Measurements from ENCODE around the gene RBM39.

The RBM39 gene

DNA sequence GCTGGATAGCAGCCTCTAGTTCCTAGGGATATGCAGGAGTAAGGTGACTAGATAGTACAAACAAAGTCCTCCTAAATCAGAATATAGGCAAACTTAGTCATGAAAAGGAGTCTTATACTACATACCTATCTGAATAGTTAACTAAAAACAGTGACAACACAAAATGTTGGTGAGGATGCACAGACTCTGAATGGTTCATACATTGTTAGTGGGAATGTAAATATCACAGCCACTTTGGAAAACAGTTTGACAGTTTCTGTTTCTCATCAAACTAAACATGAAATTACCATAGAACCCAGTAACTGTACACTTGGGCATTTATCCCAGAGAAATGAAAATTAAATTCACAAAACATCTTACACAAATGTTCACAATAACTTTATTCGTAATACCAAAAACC lies 60.1 kb downstream of the RBM39 start:
- DNase-seq (ENCODE audit: low spot score), result no peak
- in situ Hi-C loops (cut with MboI; ENCODE audit: low sequenced_read_pairs, unreplicated experiment), result no loop called here
- TF ChIP-seq, protein P1, sequence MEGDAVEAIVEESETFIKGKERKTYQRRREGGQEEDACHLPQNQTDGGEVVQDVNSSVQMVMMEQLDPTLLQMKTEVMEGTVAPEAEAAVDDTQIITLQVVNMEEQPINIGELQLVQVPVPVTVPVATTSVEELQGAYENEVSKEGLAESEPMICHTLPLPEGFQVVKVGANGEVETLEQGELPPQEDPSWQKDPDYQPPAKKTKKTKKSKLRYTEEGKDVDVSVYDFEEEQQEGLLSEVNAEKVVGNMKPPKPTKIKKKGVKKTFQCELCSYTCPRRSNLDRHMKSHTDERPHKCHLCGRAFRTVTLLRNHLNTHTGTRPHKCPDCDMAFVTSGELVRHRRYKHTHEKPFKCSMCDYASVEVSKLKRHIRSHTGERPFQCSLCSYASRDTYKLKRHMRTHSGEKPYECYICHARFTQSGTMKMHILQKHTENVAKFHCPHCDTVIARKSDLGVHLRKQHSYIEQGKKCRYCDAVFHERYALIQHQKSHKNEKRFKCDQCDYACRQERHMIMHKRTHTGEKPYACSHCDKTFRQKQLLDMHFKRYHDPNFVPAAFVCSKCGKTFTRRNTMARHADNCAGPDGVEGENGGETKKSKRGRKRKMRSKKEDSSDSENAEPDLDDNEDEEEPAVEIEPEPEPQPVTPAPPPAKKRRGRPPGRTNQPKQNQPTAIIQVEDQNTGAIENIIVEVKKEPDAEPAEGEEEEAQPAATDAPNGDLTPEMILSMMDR (IDR thresholded peaks at IDR 0.05; ENCODE audit: borderline replicate concordance, control extremely low read depth, extremely low read depth, insufficient read depth, missing control alignments), result no peak

GRCh38 chr20:35680452-35681183 lies 61.4 kb downstream of the RBM39 start:
- TF ChIP-seq, protein P1 (IDR thresholded peaks at IDR 0.05; ENCODE audit: borderline replicate concordance, control extremely low read depth, extremely low read depth, insufficient read depth, missing control alignments), result no peak
- DNase-seq (ENCODE audit: low spot score), result no peak
- in situ Hi-C loops (cut with MboI; ENCODE audit: low sequenced_read_pairs, unreplicated experiment), result no loop called here

DNA sequence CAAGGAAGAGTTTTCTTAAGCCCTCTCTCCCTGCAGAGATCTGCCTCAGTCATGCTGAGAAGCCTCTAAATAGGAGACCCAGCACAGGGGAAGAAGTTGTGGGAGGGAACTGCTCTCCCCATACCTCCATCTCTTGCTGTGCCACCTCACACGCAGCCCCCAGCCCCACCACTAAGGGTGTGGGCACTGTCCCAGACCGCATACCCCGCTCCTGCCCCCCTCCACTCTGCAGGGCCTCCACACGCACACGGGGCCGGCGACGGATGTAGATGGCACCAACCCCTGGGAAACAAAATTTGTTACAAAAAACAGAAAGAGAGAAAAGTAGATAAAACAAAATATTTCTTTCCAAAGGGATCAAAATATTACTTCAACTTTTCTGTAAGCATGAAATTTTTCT lies 67.1 kb downstream of the RBM39 start:
- DNase-seq (ENCODE audit: low spot score), result no peak
- TF ChIP-seq, protein P1 (IDR thresholded peaks at IDR 0.05; ENCODE audit: borderline replicate concordance, control extremely low read depth, extremely low read depth, insufficient read depth, missing control alignments), result no peak
- in situ Hi-C loops (cut with MboI; ENCODE audit: low sequenced_read_pairs, unreplicated experiment), result no loop called here

- in situ Hi-C loops (cut with MboI; ENCODE audit: low sequenced_read_pairs, unreplicated experiment), result no loop called here
- DNase-seq (ENCODE audit: low spot score), result no peak
- TF ChIP-seq, protein P1 (IDR thresholded peaks at IDR 0.05; ENCODE audit: borderline replicate concordance, control extremely low read depth, extremely low read depth, insufficient read depth, missing control alignments), result no peak
These were observed 68.2 kb downstream of the RBM39 start for GRCh38 chr20:35673884-35674283.

- in situ Hi-C loops (cut with MboI; ENCODE audit: low sequenced_read_pairs, unreplicated experiment), result no loop called here
- TF ChIP-seq, protein P1 (IDR thresholded peaks at IDR 0.05; ENCODE audit: borderline replicate concordance, control extremely low read depth, extremely low read depth, insufficient read depth, missing control alignments), result no peak
- DNase-seq (ENCODE audit: low spot score), result no peak
These were observed 72.4 kb downstream of the RBM39 start for GRCh38 chr20:35669681-35670080.

DNA sequence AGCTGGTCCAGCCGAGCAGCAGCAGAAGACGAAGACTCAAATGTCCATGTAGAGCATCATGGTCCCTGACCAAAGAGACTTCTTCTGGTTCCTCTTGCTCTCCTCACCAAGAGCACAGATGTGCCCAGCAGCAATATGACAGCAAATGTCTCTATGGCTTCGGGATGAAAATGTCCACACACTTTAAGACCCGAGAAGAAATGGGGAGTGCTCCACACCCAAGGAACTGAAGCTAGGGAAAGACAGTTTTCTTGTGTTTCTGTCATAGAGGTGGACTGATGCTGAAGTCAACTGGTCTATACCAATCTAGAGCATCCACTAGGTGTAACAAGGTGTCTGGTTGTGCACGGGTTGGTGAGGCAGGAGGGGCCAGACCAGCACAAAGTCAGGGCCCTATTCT lies 72.8 kb downstream of the RBM39 start:
- in situ Hi-C loops (cut with MboI; ENCODE audit: low sequenced_read_pairs, unreplicated experiment), result no loop called here
- TF ChIP-seq, protein P1 (IDR thresholded peaks at IDR 0.05; ENCODE audit: borderline replicate concordance, control extremely low read depth, extremely low read depth, insufficient read depth, missing control alignments), result no peak

More for the DNA sequence above, 72.8 kb downstream of the RBM39 start:
- no peak for DNase-seq (ENCODE audit: low spot score)
